ENCODE data around the gene TFCP2L1.

- TF ChIP-seq, protein P1, sequence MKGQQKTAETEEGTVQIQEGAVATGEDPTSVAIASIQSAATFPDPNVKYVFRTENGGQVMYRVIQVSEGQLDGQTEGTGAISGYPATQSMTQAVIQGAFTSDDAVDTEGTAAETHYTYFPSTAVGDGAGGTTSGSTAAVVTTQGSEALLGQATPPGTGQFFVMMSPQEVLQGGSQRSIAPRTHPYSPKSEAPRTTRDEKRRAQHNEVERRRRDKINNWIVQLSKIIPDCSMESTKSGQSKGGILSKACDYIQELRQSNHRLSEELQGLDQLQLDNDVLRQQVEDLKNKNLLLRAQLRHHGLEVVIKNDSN (CRISPR knock-in tag; IDR thresholded peaks at IDR 0.05) = no peak
- TF ChIP-seq CTCF (IDR thresholded peaks at IDR 0.05) (no peak), E2F4 (CRISPR knock-in tag; IDR thresholded peaks at IDR 0.05; ENCODE audit: borderline replicate concordance, low read depth) (no peak), PRDM15 (CRISPR knock-in tag; IDR thresholded peaks at IDR 0.05) (no peak)
Measured at GRCh38 chr2:121228521-121228920, 56.5 kb downstream of the TFCP2L1 start.
